Measurements from ENCODE around the gene FBXO9. TPM values are rescaled to one million over a fixed set of nuclear protein-coding genes. Genes with fewer than 3 reads are reported as not detected.

The FBXO9 gene
- total RNA-seq, 4 donors from 2014 or later: 58.5 to 95.5 (median 73.1) TPM

GRCh38 chr6:53128842-53129241 lies 63.6 kb downstream of the FBXO9 start:
- no peak overlapping the region for H3K4me3 ChIP-seq
- no peak overlapping the region for H3K27ac ChIP-seq (replicated peaks in 1 of 4)
- H3K36me3 ChIP-seq: no peaks in the 10 kb centered on the region
- intact Hi-C loops (cut with DNase I): no loop called here
- WGBS: 87% methylated on average over 5 of the region's 5 CpGs
- TF ChIP-seq CTCF (IDR thresholded peaks at IDR 0.05): no peak
- no peak for TF ChIP-seq POLR2AphosphoS5 (IDR thresholded peaks at IDR 0.05)
- TF ChIP-seq EP300 (IDR thresholded peaks at IDR 0.05): no peak
- TF ChIP-seq POLR2A (IDR thresholded peaks at IDR 0.05; ENCODE audit: low read depth): no peak
- H3K4me1 ChIP-seq: peaks cover 0 to 28% (median 21%) of the 10 kb centered on the region in 4 donors
- no peaks in the 10 kb centered on the region for H3K27me3 ChIP-seq
- no peak for DNase-seq (ENCODE audit: extremely low spot score)
- no peaks in the 10 kb centered on the region for H3K9me3 ChIP-seq

- H3K36me3 ChIP-seq: no peaks in the 10 kb centered on the region
- TF ChIP-seq POLR2AphosphoS5 (IDR thresholded peaks at IDR 0.05) (no peak), EP300 (IDR thresholded peaks at IDR 0.05) (no peak), CTCF (IDR thresholded peaks at IDR 0.05) (no peak), POLR2A (IDR thresholded peaks at IDR 0.05; ENCODE audit: low read depth) (no peak)
- H3K4me1 ChIP-seq: peaks cover 0 to 41% (median 36%) of the 10 kb centered on the region in 4 donors
- no peaks in the 10 kb centered on the region for H3K27me3 ChIP-seq
- DNase-seq (ENCODE audit: extremely low spot score): no peak
- no peaks in the 10 kb centered on the region for H3K9me3 ChIP-seq
- peak overlapping the region; percentile 13 to 48 (median 36) for H3K27ac ChIP-seq (replicated peaks in 1 of 4)
- H3K4me3 ChIP-seq: no peak overlapping the region
- WGBS: 82% methylated on average over 6 of the region's 6 CpGs
- intact Hi-C loops (cut with DNase I): no loop called here
Measured at GRCh38 chr6:53130569-53131290, 65.5 kb downstream of the FBXO9 start.

- H3K36me3 ChIP-seq: no peaks in the 10 kb centered on the region
Measured at GRCh38 chr6:53133961-53134360, 68.8 kb downstream of the FBXO9 start.

GRCh38 chr6:53134601-53135235 lies 69.5 kb downstream of the FBXO9 start:
- peaks cover 0 to 47% (median 42%) of the 10 kb centered on the region in 4 donors for H3K4me1 ChIP-seq
- TF ChIP-seq EP300 (IDR thresholded peaks at IDR 0.05) (no peak), CTCF (IDR thresholded peaks at IDR 0.05) (no peak), POLR2AphosphoS5 (IDR thresholded peaks at IDR 0.05) (no peak), POLR2A (IDR thresholded peaks at IDR 0.05; ENCODE audit: low read depth) (no peak)
- H3K4me3 ChIP-seq: no peak overlapping the region
- intact Hi-C loops (cut with DNase I): no loop called here
- WGBS: 67% methylated on average over 8 of the region's 8 CpGs
- no peaks in the 10 kb centered on the region for H3K36me3 ChIP-seq
- no peak for DNase-seq (ENCODE audit: extremely low spot score)
- no peaks in the 10 kb centered on the region for H3K27me3 ChIP-seq
- H3K9me3 ChIP-seq: no peaks in the 10 kb centered on the region
- peak overlapping the region in 3 of 4 donors; percentile 16 to 39 (median 22) for H3K27ac ChIP-seq (replicated peaks in 1 of 4)

More at GRCh38 chr6:53133961-53134360, 68.8 kb downstream of the FBXO9 start:
- peak overlapping the region in 2 of 4 donors; percentile 22 to 39 for H3K27ac ChIP-seq (replicated peaks in 1 of 4)
- H3K4me1 ChIP-seq: peaks cover 0 to 41% (median 36%) of the 10 kb centered on the region in 4 donors
- no peak overlapping the region for H3K4me3 ChIP-seq
- no peaks in the 10 kb centered on the region for H3K27me3 ChIP-seq
- DNase-seq (ENCODE audit: extremely low spot score): no peak
- H3K9me3 ChIP-seq: no peaks in the 10 kb centered on the region
- intact Hi-C loops (cut with DNase I): no loop called here
- 86% methylated on average over 11 of the region's 16 CpGs for WGBS
- TF ChIP-seq POLR2AphosphoS5 (IDR thresholded peaks at IDR 0.05): no peak

- intact Hi-C loops (cut with DNase I): no loop called here
- H3K36me3 ChIP-seq: no peaks in the 10 kb centered on the region
- no peaks in the 10 kb centered on the region for H3K9me3 ChIP-seq
- TF ChIP-seq POLR2A (IDR thresholded peaks at IDR 0.05; ENCODE audit: low read depth) (no peak), POLR2AphosphoS5 (IDR thresholded peaks at IDR 0.05) (no peak), EP300 (IDR thresholded peaks at IDR 0.05) (no peak), CTCF (IDR thresholded peaks at IDR 0.05) (no peak)
- H3K27ac ChIP-seq (replicated peaks in 1 of 4): no peak overlapping the region
- DNase-seq (ENCODE audit: extremely low spot score): no peak
- WGBS: 83% methylated on average over 3 of the region's 3 CpGs
- no peaks in the 10 kb centered on the region for H3K27me3 ChIP-seq
- peaks cover 0 to 55% (median 50%) of the 10 kb centered on the region in 4 donors for H3K4me1 ChIP-seq
- H3K4me3 ChIP-seq: no peak overlapping the region
Measured at GRCh38 chr6:53136000-53136609, 70.9 kb downstream of the FBXO9 start.
